ENCODE data around the gene RAB35. TPM values are rescaled to one million over a fixed set of nuclear protein-coding genes. Genes with fewer than 3 reads are reported as not detected.
A peak's percentile ranks its signal among the peaks of the same experiment; 100 is the strongest.

The RAB35 gene
- polyA plus RNA-seq, 3 donors: 34.4 to 39.8 (median 39.3) TPM

DNA sequence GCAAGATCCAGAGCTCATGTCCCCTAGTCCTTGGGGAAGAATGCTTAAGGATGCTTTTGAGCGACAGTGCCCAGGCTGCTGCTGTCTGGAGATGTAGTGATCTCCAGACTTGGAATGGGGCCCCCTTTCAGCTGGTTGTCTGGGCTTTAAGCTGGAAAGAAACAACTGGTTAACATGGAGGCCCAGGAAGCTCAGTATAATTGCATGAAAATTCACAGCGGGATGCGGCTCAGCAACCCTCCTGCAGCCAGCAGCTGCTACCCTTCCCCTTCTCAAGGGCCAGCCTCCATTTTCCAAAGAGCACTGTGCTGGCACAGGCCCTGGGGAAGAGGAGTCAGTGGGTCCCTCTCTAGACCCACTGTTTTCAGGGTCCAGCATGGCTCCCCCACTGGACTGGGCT, 26.3 kb downstream of the RAB35 start:
- no peak for DNase-seq (ENCODE audit: low read depth in 3 of 3, low spot score in 2 of 3)

DNA sequence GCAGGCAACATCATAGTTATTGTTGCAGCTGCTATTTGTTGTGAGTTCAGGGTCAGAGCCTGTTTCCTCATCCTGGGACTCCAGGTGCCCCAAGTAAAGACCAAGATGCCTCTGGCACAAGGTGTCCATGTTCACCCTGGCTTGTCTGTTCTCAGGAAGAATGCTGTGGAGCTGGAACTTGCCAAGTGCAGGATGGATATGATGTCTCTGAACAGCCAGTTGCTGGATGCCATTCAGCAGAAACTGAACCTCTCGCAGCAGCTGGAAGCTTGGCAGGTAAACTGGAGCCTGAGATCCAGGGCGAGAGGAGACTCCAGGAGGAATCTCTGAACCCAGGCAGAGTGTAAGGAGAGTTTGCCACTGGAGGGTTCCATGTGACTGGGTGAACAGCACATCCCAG, 26.8 kb downstream of the RAB35 start:
- DNase-seq (ENCODE audit: low read depth in 3 of 3, low spot score in 2 of 3): no peak

DNA sequence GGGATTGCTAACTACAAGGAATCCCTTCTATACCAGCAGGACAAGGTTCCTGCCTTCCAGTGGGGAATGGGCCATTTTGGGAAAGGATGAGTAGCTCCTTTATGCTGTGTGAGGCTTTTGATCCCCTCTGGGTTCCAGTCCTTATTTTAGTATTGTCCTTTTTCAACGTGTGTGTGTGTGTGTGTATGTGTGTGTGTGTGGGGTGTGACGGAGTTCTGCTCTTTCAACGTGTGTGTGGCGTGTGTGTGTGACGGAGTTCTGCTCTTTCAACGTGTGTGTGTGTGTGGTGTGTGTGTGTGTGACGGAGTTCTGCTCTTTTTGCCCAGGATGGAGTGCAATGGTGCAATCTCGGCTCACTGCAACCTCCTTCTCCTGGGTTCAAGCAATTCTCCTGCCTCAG, 27.4 kb downstream of the RAB35 start:
- DNase-seq (ENCODE audit: low read depth in 3 of 3, low spot score in 2 of 3): no peak

DNA sequence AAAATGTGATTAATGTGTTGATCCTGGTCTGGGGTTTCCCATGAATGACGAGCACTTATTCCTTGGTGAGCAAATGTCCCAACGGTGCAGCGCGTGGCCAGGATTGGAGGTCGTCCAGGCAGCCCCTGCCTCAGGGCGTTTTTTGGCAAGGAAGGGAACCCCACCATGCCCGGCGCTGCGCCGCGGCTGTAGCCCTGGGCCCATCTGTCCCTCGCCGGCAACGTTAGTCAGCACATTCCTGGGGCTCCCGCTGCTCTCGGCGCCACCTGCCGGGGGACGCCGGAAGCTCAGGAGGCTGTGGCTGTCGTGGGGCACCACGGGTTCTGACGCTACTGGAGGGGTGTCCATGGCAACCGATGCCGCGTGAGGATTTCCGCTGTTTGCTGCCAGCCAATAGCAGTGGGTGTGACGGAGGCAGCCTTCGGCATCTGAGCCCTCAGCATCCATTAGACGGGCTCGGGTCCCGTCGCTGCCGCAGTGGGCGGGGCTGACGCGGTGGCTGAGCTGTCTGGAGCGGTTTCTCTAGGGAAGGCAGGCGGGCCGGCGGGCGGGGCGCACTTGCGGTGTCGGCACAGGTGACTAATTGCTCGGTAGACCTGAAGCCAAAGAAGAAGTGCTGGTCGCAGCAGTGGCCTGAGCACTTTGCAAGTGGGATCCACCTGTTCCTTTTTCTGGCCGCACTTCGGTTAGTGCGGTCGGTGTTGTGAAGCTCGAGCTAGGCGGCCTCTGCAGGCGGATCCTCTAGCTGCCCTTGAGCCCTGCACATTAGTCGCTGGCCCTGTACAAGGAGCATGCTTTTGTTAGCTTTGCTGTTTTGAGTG, 29.5 kb downstream of the RAB35 start:
- DNase-seq (ENCODE audit: low read depth in 3 of 3, low spot score in 2 of 3): peak; percentile 89 to 95 (median 95)

DNA sequence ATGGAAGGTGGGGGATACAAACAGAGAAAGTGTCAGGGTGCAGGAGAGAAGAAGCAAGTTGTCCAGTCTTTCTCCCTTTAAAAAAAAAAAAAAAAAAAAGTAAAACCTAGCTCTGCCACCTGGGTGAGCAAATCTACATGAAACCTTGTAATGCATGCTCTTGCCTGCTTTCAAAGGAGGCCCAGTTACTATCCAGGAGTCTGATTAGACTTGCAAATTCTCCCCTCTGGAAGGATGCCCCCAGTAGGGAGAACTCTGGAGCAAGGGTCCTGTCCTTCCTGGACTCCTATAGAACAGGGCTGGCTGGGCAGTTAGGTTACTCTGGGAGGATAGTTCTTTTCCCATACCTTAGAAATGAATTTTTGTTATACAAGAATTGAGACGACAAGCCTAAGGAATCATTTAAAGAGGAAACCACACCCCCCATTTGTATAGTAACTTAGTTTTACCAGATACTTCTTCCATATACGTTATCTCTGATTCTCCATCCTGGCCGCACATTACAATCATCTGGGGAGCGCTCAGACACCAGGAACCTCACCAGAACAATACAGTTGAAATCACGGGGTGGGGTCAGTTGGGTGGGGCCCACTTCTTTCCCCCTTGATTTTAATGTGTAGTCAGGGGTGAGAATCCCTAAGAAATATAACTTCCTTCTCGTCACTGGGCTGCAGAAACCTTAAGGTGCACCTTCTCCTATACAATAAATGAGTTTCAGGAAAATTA, 30.5 kb downstream of the RAB35 start:
- DNase-seq (ENCODE audit: low read depth in 3 of 3, low spot score in 2 of 3): no peak

DNA sequence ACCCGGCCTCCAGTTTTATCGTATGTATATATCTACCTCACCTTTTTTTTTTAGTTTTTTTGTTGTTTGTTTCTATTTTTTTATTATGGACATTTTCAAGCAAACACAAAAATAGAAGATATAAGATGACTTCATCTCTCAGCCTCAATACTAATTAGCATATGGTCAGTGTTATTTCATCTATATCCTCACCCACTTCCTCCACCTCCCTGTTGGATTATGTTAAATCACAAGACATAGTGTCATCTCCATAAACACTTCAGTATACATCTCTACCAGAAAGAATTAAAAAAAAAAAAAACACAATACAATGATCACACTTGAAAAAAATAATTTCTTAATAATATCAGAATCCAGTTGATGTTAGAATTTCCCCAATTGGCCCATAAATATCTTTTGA, 34.9 kb downstream of the RAB35 start:
- DNase-seq (ENCODE audit: low read depth in 3 of 3, low spot score in 2 of 3): no peak

DNA sequence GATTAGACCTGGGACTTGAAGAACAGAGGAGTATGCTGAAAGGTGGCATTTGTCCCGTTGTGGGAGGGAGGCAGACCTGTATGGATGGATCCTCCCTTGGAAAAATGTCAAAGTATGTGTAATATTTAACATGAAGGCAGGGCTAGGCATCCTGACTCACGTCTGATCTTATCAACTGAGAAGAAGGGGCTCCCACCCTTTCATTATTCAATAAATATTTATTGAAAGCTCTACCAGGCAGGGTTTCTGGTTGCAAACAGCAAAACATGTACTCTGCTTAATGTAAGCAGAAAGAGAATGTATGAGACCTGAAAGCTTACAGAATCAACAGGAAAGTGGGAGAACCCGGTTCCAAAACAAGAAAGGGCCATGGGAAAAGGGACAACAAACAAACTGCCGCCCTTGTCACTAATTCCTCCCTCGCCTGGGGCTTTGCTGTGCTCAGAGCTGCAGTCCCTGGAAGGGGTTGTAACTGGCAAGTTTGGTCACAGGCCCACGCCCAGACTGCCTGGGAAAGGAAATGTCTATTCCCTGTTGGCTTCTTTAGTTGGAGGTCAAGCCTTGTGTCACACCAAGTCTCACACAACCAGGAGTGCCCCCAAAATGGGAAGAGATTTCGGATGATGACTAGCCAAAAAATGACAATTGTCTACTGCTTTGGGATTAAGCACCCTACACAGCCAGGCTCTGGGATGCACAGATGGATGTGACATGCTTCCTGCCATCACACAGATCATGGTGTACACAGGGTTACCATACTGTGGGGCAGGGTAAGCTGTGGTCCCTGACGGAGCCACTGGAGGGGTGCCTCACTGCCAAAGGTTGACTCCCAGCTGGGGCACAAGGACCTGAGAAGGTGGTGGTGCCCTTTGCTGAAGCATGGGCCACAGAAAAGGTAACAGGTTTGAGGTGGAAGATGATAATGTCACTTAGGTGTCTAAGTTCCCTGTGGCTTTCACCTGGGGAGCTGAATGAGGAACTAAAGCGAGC, 36.8 kb downstream of the RAB35 start:
- DNase-seq (ENCODE audit: low read depth in 3 of 3, low spot score in 2 of 3): no peak

DNA sequence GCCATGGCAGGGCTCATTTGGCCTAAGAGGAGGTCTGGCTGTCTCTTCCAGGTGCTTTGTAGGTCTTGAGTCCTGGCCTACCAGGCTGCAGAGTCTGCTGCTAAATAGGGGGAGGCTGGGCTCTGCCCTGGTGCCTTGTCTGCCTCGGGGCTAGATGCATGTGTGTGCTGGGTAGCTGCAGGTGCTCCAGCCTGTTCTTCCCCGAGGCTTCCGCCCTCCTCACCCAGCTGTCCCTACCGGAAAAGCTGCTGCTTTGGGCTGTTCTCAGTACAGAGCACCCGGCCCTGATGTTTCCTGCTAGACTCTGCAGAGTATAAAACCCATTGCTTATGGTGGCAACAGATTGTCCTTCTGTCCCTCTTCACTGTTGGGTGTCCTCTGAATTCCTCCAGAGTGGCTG, 37.7 kb downstream of the RAB35 start:
- DNase-seq (ENCODE audit: low read depth in 3 of 3, low spot score in 2 of 3): no peak

DNA sequence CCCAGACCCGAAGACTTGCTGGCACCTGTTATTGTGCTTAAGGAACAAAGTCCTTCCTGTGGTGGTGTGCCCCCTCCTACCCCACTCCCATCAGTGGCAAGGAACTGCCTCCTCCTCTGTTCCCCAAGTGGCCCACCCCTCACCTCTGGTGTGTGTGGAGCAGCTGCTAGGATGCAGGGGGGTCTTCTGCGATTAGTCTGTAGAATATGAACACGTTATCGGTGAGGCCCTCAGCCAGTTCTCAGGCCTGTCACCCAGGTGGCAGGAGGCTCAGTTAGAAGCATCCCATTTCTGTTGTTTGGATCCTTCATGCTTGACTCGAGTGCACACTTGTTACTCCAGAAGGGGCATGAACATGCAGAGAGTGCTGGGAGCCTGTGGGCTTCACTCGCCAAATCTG, 39.3 kb downstream of the RAB35 start:
- no peak for DNase-seq (ENCODE audit: low read depth in 3 of 3, low spot score in 2 of 3)

DNA sequence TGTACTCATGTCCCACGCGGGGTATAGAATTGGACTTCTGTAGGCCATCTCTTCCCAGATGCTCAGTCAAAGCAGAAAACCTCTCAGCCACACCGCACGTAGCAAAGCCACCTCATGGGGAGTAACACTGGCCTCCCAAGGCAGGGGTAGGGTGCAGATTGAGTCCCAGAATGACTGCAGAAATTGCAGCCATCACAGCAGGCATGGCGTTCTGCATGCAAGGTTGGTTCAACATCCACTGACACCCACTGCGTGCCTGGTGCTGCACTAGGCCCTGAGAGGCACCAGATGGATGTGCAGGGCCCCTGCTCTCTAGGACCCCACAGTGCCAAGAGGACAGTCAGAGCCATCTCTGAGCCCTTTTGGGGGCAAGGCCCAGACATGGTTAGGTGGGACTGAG, 39.9 kb downstream of the RAB35 start:
- DNase-seq (ENCODE audit: low read depth in 3 of 3, low spot score in 2 of 3): no peak

DNA sequence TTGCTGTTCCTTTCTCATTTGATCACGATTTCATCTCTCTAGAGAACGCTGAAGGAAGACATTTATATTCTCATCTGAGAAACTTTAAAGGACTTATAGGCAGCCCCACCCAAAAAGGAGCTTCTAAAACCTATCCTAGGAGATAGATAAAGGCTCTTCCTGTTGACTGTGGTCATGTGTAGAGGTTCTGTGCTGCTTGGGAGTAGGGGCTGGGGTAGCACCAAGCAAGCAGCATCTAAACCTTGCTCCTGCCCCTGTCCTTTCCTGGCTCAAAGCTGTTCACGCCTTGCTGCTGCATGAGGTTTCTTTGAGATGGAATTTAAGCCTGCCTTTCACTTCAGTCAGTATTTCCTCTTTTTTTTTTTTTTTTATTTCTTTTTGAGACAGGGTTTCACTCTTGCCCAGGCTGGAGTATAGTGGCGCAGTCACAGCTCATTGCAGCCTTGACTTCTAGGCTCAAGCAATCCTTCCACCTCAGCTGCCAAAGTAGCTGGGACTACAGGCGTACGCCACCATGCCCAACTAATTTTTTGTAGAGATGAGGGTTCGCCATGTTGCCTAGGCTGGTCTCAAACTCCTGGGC, 41.4 kb downstream of the RAB35 start:
- DNase-seq (ENCODE audit: low read depth in 3 of 3, low spot score in 2 of 3): no peak

DNA sequence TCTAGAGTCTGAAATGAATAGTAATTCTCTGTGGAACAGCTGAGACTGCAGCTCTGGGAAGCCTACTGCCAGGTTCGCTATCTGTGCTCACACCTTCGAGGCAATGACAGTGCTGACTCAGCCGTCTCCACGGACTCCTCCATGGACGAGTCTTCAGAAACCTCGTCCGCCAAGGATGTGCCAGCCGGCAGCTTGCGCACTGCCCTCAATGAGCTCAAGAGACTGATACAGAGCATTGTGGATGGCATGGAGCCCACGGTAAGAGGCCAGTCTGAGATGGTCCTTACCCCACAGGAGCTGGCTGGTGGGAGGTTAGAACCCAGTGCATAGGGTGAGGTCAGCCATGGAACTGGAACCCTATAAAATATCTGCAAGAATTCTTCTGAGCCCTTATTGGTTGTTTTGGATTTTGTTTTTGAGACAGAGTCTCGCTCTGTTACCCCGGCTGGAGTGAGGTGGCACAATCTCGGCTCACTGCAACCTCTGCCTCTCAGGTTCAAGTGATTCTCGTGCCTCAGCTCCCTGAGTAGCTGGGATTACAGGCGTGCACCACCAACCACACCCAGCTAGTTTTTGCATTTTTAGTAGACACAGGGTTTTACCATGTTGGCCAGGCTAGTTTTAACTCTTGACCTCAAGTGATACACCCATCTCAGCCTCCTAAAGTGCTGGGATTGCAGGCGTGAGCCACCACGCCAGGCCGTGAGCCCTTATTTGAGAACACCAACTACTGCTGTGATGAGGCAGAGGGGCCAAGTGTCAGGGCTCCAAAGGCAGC, 43.9 kb downstream of the RAB35 start:
- DNase-seq (ENCODE audit: low read depth in 3 of 3, low spot score in 2 of 3): no peak

DNA sequence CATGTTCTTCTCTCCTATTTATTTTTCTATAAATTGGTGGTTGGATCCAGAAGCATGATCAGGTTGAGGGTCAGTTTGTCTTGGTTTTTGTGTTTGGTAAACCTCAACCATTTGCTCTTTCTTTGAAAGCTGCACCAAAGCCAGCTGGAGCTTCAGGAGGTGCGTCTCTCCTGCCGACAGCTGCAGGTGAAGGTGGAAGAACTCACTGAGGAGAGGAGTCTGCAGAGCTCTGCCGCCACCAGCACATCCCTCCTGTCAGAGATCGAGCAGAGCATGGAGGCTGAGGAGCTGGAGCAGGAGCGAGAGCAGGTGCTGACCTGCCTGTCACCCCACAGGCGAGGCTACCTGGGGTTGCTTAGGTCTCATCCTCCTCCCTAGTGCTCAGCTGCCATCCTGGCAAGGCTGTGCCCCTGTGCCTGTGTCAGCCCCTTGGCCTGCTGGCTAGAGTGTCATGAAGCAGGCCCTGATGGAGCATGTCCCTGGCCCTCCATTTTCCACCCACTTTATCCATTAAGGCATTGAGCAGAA, 45.0 kb downstream of the RAB35 start:
- DNase-seq (ENCODE audit: low read depth in 3 of 3, low spot score in 2 of 3): no peak

DNA sequence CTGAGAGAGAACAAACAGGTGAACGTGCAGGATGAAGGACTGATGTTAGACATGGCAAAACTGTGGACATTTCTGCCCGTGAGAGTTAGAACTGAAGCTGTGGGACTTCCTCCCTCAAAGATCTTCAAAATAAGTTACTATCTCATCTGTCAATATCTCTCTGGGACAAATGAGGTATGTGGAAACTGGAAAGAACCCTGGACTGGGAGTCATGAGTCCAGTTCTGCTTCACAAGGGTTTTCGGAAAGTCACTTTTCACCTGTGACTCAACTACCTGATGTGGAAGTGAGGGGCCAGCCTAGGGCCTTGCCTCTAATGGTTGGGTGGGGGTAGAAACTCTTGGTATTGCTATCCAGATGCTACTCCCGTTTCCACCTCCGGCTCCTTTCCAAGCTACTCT, 47.3 kb downstream of the RAB35 start:
- DNase-seq (ENCODE audit: low read depth in 3 of 3, low spot score in 2 of 3): no peak

DNA sequence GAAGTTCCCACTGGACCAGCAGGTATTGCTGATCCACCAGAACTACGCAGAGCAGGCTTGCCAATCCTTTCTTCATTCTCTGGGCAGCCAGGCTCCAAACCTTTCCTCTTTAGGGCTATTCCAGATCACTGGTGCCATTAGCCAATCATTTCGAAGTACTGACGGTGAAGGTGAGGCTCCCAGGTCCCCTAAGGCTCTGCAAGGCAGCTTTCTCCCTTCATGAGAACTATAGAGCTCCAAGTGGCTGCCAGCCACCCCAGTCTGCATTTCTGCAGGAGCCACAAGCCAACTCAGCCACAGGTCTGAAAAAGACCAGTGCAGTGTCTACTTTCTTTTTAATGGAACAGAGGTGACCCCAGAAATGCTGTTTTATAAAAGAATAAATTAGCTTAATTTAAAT, 48.7 kb downstream of the RAB35 start:
- no peak for DNase-seq (ENCODE audit: low read depth in 3 of 3, low spot score in 2 of 3)

DNA sequence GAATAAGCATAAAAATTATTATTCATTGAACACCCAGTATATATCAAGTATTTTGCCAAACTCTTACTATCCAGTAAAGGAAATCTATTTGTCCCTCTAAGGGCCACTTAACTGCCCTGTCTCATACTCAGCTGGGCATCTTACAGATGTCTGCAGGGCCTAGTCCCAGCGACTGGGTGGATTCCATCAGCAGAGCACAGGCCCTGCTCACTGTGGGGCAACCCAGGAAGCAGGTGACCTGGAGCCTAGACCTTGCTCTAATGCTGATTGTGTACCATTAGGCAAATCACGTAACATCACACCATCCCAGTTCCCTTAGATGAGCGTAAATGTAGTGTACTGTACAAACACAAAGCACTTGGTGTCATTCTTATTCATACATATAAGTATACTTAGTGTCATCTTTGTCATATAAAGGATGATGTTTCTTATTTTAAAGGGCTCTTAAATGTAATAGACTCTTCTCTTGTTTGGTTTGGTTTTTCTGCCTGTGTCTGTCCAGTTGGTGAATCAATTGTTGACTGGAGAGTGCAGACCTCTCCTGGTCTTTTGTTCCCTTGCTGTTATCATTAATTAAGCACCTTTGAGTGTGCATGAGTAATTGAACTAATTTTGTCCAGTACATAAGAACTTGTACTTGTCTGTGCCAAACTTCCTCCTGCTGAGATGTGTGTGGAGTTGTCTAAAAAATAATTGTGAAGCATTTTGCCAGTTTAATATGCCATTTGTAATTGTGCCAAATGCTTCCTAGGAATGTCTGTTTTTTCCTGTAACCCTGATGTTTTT, 49.3 kb downstream of the RAB35 start:
- DNase-seq (ENCODE audit: low read depth in 3 of 3, low spot score in 2 of 3): no peak

DNA sequence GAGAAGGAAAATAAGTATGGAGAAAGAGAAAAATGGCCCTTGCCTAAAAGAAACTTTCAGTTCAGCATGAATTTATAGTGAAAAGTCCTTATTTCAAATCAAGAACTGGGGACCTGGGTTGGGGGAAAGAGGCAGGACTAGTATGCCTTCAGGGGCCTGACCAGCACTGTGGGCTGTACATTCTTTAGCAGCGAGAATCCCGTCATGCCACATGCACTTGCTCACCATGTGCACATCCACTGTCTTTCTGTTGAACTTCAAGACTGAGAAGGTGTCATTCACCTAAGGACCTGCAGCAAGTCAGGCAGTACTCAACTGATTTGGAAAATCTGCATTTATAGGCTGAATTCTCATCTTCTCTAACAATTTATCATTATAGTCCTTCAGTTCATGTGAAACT, 50.2 kb downstream of the RAB35 start:
- no peak for DNase-seq (ENCODE audit: low read depth in 3 of 3, low spot score in 2 of 3)

DNA sequence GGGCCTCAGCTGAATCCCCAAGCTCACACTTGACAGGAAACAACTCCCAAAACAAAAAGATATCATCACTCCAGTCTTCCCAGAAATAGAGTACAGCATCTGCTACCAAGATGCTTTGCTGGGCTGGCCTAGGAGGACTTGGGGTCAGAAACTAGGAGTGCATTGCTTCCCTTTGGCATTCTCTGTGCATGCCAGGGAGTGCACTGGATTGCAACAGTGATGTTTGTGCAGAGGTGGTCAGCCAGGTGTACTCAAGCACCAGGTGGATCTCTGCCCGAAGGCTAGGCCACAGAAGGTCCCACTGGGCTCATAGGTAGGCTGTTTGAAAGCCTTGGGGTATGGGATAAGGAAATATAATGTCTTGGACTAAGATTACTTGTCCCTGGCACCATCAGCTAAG, 51.1 kb downstream of the RAB35 start:
- no peak for DNase-seq (ENCODE audit: low read depth in 3 of 3, low spot score in 2 of 3)

Measured in right renal cortex interstitium (tissue), 3 donors.